22Rv1 (cell line): ENCODE measurements around the gene TRIM49.
"Not testable (repeated sequence)": the region's sequence is repeated elsewhere in the genome, so short reads cannot be mapped to it uniquely, and the experiment has no call there.

Source experiments
- H3K27ac ChIP-seq: fragments of 450-650 bp; 2 replicates; pipeline ENCODE4 v1.5.1; 2017

TRIM49 gene

GRCh38 chr11:89808475-89808874, at the start of gene TRIM49:
Gene TRIM49 (minus strand): TSS chr11:89808575. CDS start chr11:89804469, 4,106 bp downstream.
- not testable (repeated sequence) for H3K27ac ChIP-seq

- not testable (repeated sequence) for H3K27ac ChIP-seq
Observed at GRCh38 chr11:89826694-89827093, 18.3 kb upstream of the TRIM49 start.

- not testable (repeated sequence) for H3K27ac ChIP-seq
Observed at GRCh38 chr11:89820008-89820407, 11.6 kb upstream of the TRIM49 start.

- not testable (repeated sequence) for H3K27ac ChIP-seq
Observed at GRCh38 chr11:89813535-89813934, 5.2 kb upstream of the TRIM49 start.

GRCh38 chr11:89787506-89788063, 20.8 kb downstream of the TRIM49 start:
- H3K27ac ChIP-seq = not testable (repeated sequence)

- not testable (repeated sequence) for H3K27ac ChIP-seq
Observed at GRCh38 chr11:89785726-89786125, 22.6 kb downstream of the TRIM49 start.

GRCh38 chr11:89750822-89751221, 57.6 kb downstream of the TRIM49 start:
- not testable (repeated sequence) for H3K27ac ChIP-seq
